ENCODE measurements around the gene MYOG. TPM values are rescaled to one million over a fixed set of nuclear protein-coding genes. Genes with fewer than 3 reads are reported as not detected.
A peak's percentile ranks its signal among the peaks of the same experiment; 100 is the strongest.

MYOG gene
- polyA plus RNA-seq, 3 donors, result 0.14 TPM; not detected in 1

- DNase-seq (ENCODE audit: low read depth in 3 of 3, low spot score in 2 of 3), result peak; percentile 50 to 60 (median 54)
These were observed 32.1 kb upstream of the MYOG start for GRCh38 chr1:203117611-203118575.

GRCh38 chr1:203116091-203116820, 30.4 kb upstream of the MYOG start:
- DNase-seq (ENCODE audit: low read depth in 3 of 3, low spot score in 2 of 3), result no peak

GRCh38 chr1:203114202-203114601, 28.4 kb upstream of the MYOG start:
- no peak for DNase-seq (ENCODE audit: low read depth in 3 of 3, low spot score in 2 of 3)

DNA sequence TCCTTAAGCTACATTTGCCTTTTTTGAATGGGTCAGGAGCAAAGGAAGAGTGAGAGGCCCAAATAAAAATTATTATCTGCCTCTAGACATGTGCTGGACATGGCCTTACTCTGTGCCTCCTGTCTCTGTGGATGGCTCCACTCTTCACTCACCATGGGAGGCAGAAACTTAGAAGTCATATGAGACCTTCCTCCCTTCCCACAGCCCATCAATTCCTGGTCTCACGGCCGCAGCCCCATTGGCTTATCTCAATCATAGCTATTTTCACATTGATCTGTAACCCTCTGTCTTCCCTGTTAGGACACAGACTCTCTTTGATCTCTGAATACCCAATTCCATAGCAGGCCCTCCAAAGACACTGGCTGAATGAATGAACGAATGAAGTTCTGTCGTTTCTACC, 27.5 kb upstream of the MYOG start:
- DNase-seq (ENCODE audit: low read depth in 3 of 3, low spot score in 2 of 3), result no peak

DNA sequence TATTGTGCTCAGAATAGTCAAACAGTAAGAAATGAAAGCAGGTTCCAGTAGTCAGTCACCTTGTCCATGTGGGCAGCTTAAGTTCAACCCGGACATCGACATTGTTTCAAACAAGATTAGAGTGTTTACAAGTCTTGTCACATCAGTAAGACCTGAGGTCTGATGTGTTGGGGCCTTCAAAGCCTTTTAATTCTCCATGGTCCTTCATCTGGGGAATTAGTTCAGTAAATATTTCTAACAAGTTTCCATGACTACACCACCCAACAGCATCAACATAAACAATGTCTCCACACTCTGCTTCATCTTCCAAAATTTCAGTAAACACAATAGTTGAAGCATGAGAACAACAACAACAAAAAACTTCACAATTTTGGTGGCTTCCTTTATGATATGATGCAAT, 26.7 kb upstream of the MYOG start:
- DNase-seq (ENCODE audit: low read depth in 3 of 3, low spot score in 2 of 3), result no peak

DNA sequence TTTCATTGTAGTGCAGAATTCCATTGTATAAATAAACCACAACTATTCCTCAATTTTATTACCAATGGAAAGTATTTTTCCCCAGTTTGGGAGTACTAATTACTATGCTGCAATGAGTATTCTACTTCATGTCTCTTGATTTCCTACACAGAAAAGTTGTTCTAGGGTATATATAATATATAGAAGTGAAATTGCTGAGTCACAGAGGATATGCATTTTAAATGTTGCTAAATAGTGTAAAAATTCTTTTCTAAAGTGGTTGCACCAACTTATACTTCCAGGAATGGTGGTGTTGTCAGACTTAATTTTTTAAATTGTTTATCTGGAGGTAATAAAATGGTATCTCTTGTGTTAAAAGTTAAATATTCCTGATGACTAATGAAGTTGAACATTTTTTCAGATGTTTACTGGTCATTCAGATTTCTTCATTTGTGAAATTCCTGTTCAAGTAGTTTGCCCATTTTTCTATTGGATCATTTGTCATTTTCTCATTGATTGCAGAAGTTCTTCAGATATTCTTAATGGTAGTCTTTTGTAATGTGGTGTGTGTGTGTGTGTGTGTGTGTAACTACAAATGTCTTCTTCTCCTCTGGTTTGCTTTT, 19.1 kb upstream of the MYOG start:
- DNase-seq (ENCODE audit: low read depth in 3 of 3, low spot score in 2 of 3), result no peak

GRCh38 chr1:203103829-203104495, 18.1 kb upstream of the MYOG start:
- no peak for DNase-seq (ENCODE audit: low read depth in 3 of 3, low spot score in 2 of 3)

GRCh38 chr1:203103216-203103615, 17.4 kb upstream of the MYOG start:
- no peak for DNase-seq (ENCODE audit: low read depth in 3 of 3, low spot score in 2 of 3)

- no peak for DNase-seq (ENCODE audit: low read depth in 3 of 3, low spot score in 2 of 3)
These were observed 16.2 kb upstream of the MYOG start for GRCh38 chr1:203101813-203102634.

- no peak for DNase-seq (ENCODE audit: low read depth in 3 of 3, low spot score in 2 of 3)
These were observed 14.7 kb upstream of the MYOG start for GRCh38 chr1:203100516-203100869.

DNA sequence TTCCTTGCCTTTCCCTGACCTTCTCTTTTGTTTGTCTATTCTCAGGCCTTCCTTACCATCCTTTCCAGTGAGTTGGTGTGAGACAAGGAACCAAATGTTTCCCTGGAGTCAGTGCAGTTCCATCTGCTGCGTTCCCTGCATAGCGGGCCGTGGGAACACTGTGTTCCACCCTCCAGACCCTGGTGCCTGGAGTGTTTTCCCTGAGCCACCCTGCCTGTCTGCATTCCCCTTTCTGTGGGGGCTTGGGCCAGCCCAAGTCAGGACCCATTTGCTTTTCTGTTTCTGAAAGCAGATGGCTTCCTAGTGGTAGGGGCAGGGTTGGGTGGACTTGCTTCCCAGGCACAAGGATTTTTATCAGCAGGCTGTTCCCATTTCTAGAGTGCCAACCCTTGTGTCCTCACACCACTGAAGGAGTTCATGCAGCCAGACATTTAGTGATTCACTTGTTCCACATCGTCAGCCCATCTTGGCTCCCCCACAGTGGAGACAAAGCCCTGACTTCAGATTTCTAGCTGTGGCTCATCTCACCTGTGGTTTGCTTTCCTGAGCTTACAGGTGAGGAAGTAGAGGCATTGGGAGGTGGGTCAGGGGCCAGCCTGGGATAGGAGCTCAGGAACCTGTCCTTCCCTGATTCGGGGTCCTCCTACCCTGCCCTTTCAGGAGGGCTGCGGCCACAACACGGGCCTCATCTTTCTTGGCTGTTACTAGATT, 14.1 kb upstream of the MYOG start:
- no peak for DNase-seq (ENCODE audit: low read depth in 3 of 3, low spot score in 2 of 3)

DNA sequence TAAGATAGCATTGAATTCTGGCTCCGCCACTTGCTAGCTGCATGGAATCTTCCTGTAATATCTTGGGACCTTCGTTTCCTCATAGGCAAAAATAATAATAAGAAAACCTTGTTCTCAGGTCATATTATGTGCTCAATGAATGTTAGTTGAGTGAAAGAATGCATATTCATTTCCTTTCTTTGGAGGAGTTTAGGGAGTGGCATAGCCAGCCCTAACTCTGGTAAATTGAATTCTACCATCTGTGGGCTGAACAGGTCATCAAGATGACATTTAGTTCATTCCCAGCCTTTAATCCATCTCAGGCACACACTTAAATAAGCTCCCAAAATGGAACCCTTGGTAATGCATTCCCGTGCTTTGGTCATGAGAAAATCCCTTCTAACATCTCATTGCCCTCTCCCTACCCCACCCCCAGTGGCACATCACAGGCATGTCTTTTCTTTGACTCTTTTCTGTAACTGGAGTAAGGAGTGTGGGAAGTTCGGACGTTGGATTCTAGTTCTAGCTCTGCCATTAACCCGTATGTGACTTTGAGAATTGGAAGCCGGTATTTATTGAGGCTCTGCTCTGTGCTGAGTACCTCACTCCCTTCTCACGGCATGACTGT, 13.2 kb upstream of the MYOG start:
- no peak for DNase-seq (ENCODE audit: low read depth in 3 of 3, low spot score in 2 of 3)

- DNase-seq (ENCODE audit: low read depth in 3 of 3, low spot score in 2 of 3), result no peak
These were observed 12.6 kb upstream of the MYOG start for GRCh38 chr1:203098445-203098844.

DNA sequence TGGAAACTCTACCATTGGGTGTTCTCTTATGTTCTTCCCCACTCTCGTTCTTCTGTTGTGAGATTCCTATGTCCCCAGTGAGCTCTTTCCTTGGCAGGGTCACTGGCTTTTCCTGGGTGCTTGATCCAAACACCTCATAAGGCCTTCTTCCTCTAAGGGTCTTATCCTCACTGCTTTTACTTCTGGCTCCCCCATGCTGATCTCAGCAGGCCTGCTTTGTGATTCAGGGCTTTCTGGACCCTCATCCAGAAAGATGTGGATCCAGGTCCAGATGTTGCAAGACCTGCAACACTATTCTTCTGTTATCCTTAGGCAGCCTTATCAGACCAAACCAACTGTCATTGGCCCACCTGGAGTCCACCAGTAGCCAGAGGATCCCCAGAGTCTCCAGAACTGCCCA, 11.2 kb upstream of the MYOG start:
- DNase-seq (ENCODE audit: low read depth in 3 of 3, low spot score in 2 of 3), result no peak

GRCh38 chr1:203096566-203096965, 10.8 kb upstream of the MYOG start:
- no peak for DNase-seq (ENCODE audit: low read depth in 3 of 3, low spot score in 2 of 3)

GRCh38 chr1:203095061-203095690, 9.4 kb upstream of the MYOG start:
- no peak for DNase-seq (ENCODE audit: low read depth in 3 of 3, low spot score in 2 of 3)

- no peak for DNase-seq (ENCODE audit: low read depth in 3 of 3, low spot score in 2 of 3)
These were observed 8.1 kb upstream of the MYOG start for GRCh38 chr1:203093754-203094410.

- no peak for DNase-seq (ENCODE audit: low read depth in 3 of 3, low spot score in 2 of 3)
These were observed 6.0 kb upstream of the MYOG start for GRCh38 chr1:203091761-203092330.

Measured in right renal cortex interstitium (tissue), 3 donors.